Neural cell (in vitro differentiated cells): ENCODE results near the gene NHERF2. TPM values are rescaled to one million over a fixed set of nuclear protein-coding genes. Genes with fewer than 3 reads are reported as not detected.

Source experiments
- H2AFZ ChIP-seq: fragments of 200-600, 300-800 bp; sonication (generic), shearing (Covaris generic); 2 replicates; pipeline ENCODE4 v1.6.0; 2014; ENCODE audit warnings: low read depth, mild to moderate bottlenecking, antibody characterized with exemption, low read length, moderate library complexity
- H3F3A ChIP-seq: fragments of 200-600 bp; shearing (Covaris generic); 2 replicates; pipeline ENCODE4 v1.6.1; 2016; ENCODE audit warnings: mild to moderate bottlenecking, moderate library complexity, mixed read lengths, antibody characterized with exemption, low read length; ENCODE audit not compliant: insufficient read depth, poor library complexity, severe bottlenecking
- H3K27ac ChIP-seq: fragments of 200-600, 300-800 bp; sonication (generic), shearing (Covaris generic); 2 replicates; pipeline ENCODE4 v1.5.1; 2014; ENCODE audit warnings: mild to moderate bottlenecking, low read length, moderate library complexity
- H3K27me3 ChIP-seq: fragments of 300-800, 200-600 bp; sonication (generic), shearing (Covaris generic); 2 replicates; pipeline ENCODE4 v1.6.0; 2014; ENCODE audit warnings: mild to moderate bottlenecking, low read depth, low read length, moderate library complexity; ENCODE audit not compliant: insufficient read depth
- H3K36me3 ChIP-seq: fragments of 300-800, 200-600 bp; sonication (generic), shearing (Covaris generic); 2 replicates; pipeline ENCODE4 v1.5.1; 2014; ENCODE audit warnings: mild to moderate bottlenecking, antibody characterized with exemption, low read length, moderate library complexity; ENCODE audit not compliant: insufficient read depth
- H3K4me2 ChIP-seq: fragments of 300-800, 200-600 bp; sonication (generic), shearing (Covaris generic); 2 replicates; pipeline ENCODE4 v1.6.0; 2014; ENCODE audit warnings: mild to moderate bottlenecking, low read length
- H3K4me3 ChIP-seq: fragments of 300-800, 200-600 bp; sonication (generic), shearing (Covaris generic); 2 replicates; pipeline ENCODE4 v1.5.1; 2014; ENCODE audit warnings: mild to moderate bottlenecking, low read length, moderate library complexity
- H3K79me2 ChIP-seq: fragments of 200-600 bp; shearing (Covaris generic); replicated peaks from 2 replicates; pipeline ENCODE4 v1.6.0; 2014; ENCODE audit warnings: mild to moderate bottlenecking, low read length, moderate library complexity; ENCODE audit not compliant: insufficient read depth
- H3K9ac ChIP-seq: fragments of 300-800, 200-600 bp; sonication (generic), shearing (Covaris generic); 2 replicates; pipeline ENCODE4 v1.6.1; 2016; ENCODE audit warnings: mild to moderate bottlenecking, low read length, mixed read lengths
- H3K9me2 ChIP-seq: fragments of 200-600 bp; shearing (Covaris generic); 2 replicates; pipeline ENCODE4 v1.6.1; 2016; ENCODE audit warnings: mild to moderate bottlenecking, low read length, mixed read lengths; ENCODE audit not compliant: insufficient read depth
- H3K9me3 ChIP-seq: fragments of 200-600, 300-800 bp; sonication (generic), shearing (Covaris generic); 2 replicates; pipeline ENCODE4 v1.6.1; 2016; ENCODE audit warnings: mild to moderate bottlenecking, mixed run types, low read length, moderate library complexity, mixed read lengths
- H4K20me1 ChIP-seq: fragments of 200-600 bp; shearing (Covaris generic); 2 replicates; pipeline ENCODE4 v1.6.1; 2016; ENCODE audit warnings: mild to moderate bottlenecking, mixed run types; ENCODE audit not compliant: insufficient read depth
- EP300 ChIP-seq: fragments of 450-650 bp; conservative IDR thresholded peaks from 2 replicates; pipeline ENCODE4 v1.6.1; 2014; ENCODE audit warnings: antibody characterized with exemption, mild to moderate bottlenecking, moderate library complexity; ENCODE audit not compliant: poor library complexity, severe bottlenecking
- EZH2 ChIP-seq: fragments of 200-600, 300-800 bp; shearing (Covaris generic), sonication (generic); IDR thresholded peaks from 2 replicates; pipeline ENCODE4 v1.6.1; 2014; ENCODE audit warnings: antibody characterized with exemption, low read length, borderline replicate concordance, mild to moderate bottlenecking; ENCODE audit not compliant: insufficient read depth, poor library complexity, severe bottlenecking
- MXI1 ChIP-seq: fragments of 450-650 bp; conservative IDR thresholded peaks from 2 replicates; pipeline ENCODE4 v1.6.1; 2014; ENCODE audit warnings: antibody characterized with exemption, mild to moderate bottlenecking; ENCODE audit not compliant: poor library complexity, severe bottlenecking
- POLR2AphosphoS5 ChIP-seq: IDR thresholded peaks from 2 replicates; pipeline ENCODE4 v1.6.1; 2012
- RAD21 ChIP-seq: fragments of 450-650 bp; conservative IDR thresholded peaks from 2 replicates; pipeline ENCODE4 v1.6.1; 2014; ENCODE audit warnings: antibody characterized with exemption, mild to moderate bottlenecking, moderate library complexity
- REST ChIP-seq: IDR thresholded peaks from 2 replicates; pipeline ENCODE4 v1.6.1; 2012; ENCODE audit warnings: borderline replicate concordance
- SMC3 ChIP-seq: fragments of 450-650 bp; conservative IDR thresholded peaks from 2 replicates; pipeline ENCODE4 v1.6.1; 2014; ENCODE audit warnings: antibody characterized with exemption, mild to moderate bottlenecking, moderate library complexity; ENCODE audit not compliant: poor library complexity
- TAF1 ChIP-seq: IDR thresholded peaks from 2 replicates; pipeline ENCODE4 v1.6.1; 2012; ENCODE audit warnings: low read depth
- polyA plus RNA-seq: library from polyadenylated mRNA; depleted of rRNA; stranded (reverse); fragments of >200 nt; gene quantifications from 2 replicates; pipeline ENCODE4 v1.2.3, GENCODE V29; 2014
- TF ChIP-seq, protein P1 (sequence below): fragments of 450-650 bp; IDR thresholded peaks from 2 replicates; pipeline ENCODE4 v1.5.1; 2014; ENCODE audit warnings: antibody characterized with exemption, mild to moderate bottlenecking, moderate library complexity; ENCODE audit not compliant: poor library complexity, severe bottlenecking

Gene NHERF2
- polyA plus RNA-seq, 1 donor from 2014 or later: 3.4 TPM

DNA sequence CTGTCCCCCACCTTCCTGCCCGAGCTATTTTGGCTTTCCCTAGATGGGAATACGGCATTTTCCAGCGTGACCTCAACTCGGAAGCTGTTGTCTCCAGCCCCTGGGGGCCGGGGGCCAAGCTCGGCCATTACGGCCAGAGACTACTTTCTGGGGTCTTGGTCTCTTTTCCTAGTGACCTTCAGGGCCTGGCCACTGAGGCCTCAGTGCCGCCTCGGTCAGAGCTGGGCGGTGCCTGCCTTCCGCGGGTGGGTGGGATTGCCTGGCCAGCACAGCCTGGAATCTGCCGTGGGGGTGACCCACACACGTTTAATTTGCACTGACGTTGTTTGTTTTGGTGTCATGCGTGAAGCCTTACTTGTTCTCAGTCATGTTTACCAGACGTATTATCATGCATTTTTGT lies 50.3 kb downstream of the NHERF2 start:
- H3K4me2 ChIP-seq: no peak overlapping the region
- H3F3A ChIP-seq: no peaks in the 10 kb centered on the region
- H3K4me3 ChIP-seq: no peak overlapping the region
- no peaks in the 10 kb centered on the region for H3K9me2 ChIP-seq
- H3K27ac ChIP-seq: no peak overlapping the region
- no peaks in the 10 kb centered on the region for H3K36me3 ChIP-seq
- no peaks in the 10 kb centered on the region for H4K20me1 ChIP-seq
- H2AFZ ChIP-seq: no peak overlapping the region
- no peaks in the 10 kb centered on the region for H3K79me2 ChIP-seq
- TF ChIP-seq SMC3 (no peak), EP300 (no peak), REST (no peak), MXI1 (no peak), TAF1 (no peak), EZH2 (no peak), RAD21 (no peak), POLR2AphosphoS5 (no peak)
- TF ChIP-seq, protein P1, sequence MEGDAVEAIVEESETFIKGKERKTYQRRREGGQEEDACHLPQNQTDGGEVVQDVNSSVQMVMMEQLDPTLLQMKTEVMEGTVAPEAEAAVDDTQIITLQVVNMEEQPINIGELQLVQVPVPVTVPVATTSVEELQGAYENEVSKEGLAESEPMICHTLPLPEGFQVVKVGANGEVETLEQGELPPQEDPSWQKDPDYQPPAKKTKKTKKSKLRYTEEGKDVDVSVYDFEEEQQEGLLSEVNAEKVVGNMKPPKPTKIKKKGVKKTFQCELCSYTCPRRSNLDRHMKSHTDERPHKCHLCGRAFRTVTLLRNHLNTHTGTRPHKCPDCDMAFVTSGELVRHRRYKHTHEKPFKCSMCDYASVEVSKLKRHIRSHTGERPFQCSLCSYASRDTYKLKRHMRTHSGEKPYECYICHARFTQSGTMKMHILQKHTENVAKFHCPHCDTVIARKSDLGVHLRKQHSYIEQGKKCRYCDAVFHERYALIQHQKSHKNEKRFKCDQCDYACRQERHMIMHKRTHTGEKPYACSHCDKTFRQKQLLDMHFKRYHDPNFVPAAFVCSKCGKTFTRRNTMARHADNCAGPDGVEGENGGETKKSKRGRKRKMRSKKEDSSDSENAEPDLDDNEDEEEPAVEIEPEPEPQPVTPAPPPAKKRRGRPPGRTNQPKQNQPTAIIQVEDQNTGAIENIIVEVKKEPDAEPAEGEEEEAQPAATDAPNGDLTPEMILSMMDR: no peak
- H3K9me3 ChIP-seq: no peaks in the 10 kb centered on the region
- H3K9ac ChIP-seq: no peak overlapping the region
- no peaks in the 10 kb centered on the region for H3K27me3 ChIP-seq

- Histone ChIP-seq H3K9ac (no peak overlapping the region), H3K27me3 (no peaks in the 10 kb centered on the region), H3F3A (no peaks in the 10 kb centered on the region), H3K36me3 (no peaks in the 10 kb centered on the region), H3K27ac (no peak overlapping the region), H3K79me2 (no peaks in the 10 kb centered on the region), H2AFZ (no peak overlapping the region), H3K9me2 (no peaks in the 10 kb centered on the region), H3K4me3 (no peak overlapping the region), H4K20me1 (no peaks in the 10 kb centered on the region), H3K9me3 (no peaks in the 10 kb centered on the region), H3K4me2 (no peak overlapping the region)
- no peak for TF ChIP-seq TAF1
- no peak for TF ChIP-seq REST
- TF ChIP-seq, protein P1: no peak
- no peak for TF ChIP-seq SMC3
- TF ChIP-seq EP300: no peak
- no peak for TF ChIP-seq MXI1
- TF ChIP-seq POLR2AphosphoS5: no peak
- TF ChIP-seq RAD21: no peak
- TF ChIP-seq EZH2: no peak
Measured at GRCh38 chr16:2077696-2078095, 51.0 kb downstream of the NHERF2 start.
